Mononuclear cell (primary cell): Measurements from ENCODE around the gene TACC3. TPM values are rescaled to one million over a fixed set of nuclear protein-coding genes. Genes with fewer than 3 reads are reported as not detected.
A peak's percentile ranks its signal among the peaks of the same experiment; 100 is the strongest.

Source experiments
- H3K27me3 ChIP-seq: 2 replicates; pipeline ENCODE4 v1.6.0; 2011; ENCODE audit warnings: low read length, control low read depth; ENCODE audit not compliant: insufficient read depth
- H3K4me1 ChIP-seq: 2 replicates; pipeline ENCODE4 v1.5.1; 2011; ENCODE audit warnings: mild to moderate bottlenecking, low read length, control low read depth; ENCODE audit not compliant: insufficient read depth
- H3K4me3 ChIP-seq: 2 replicates; pipeline ENCODE4 v1.5.1; 2011; ENCODE audit warnings: mild to moderate bottlenecking, low read length, moderate library complexity
- H3K9me3 ChIP-seq: 2 replicates; pipeline ENCODE4 v1.5.1; 2011; ENCODE audit warnings: low read depth, mild to moderate bottlenecking, control low read depth, low read length
- total RNA-seq: library from RNA; depleted of rRNA; stranded (reverse); fragments of >200 nt; gene quantifications from one replicate; pipeline ENCODE4 v1.2.3, GENCODE V29; 2012

The TACC3 gene
- total RNA-seq, result 27.0 TPM

GRCh38 chr4:1721003-1721665 lies at the start of gene TACC3, which contains the start of gene TMEM129:
TSS of gene TACC3 (plus strand) at chr4:1721521. CDS start at chr4:1723422, 1,901 bp downstream.
TSS of gene TMEM129 (minus strand) at chr4:1721323. CDS start at chr4:1720837, 486 bp downstream.
- H3K4me3 ChIP-seq, result peak within 1 kb of the TSS; percentile 54
- H3K27me3 ChIP-seq, result no peaks in the 10 kb centered on the region
- peaks cover 76% of the 10 kb centered on the region for H3K4me1 ChIP-seq
- no peaks in the 10 kb centered on the region for H3K9me3 ChIP-seq

- Histone ChIP-seq H3K27me3 (no peaks in the 10 kb centered on the region), H3K4me1 (no peaks in the 10 kb centered on the region), H3K4me3 (no peak overlapping the region), H3K9me3 (no peaks in the 10 kb centered on the region)
Observed at GRCh38 chr4:1673671-1674070, 47.6 kb upstream of the TACC3 start.

DNA sequence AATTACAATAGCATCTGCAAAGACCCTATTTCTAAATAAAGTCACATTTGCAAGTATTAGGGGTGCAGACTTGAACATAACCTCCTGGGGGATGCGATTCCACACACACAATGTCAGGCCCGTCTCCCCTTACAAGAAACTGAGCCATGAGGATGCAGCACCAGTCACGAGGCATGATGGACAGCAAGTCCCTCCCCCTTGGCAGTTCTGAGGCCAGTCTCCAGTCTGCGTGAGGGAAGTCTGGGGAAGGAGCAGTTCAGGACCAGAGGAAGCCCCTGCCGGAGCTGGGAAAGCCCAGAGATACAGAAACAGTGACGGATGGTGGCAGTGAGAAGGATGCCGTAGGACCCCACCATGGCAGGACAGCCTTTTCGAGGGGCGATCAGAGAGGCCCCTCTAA lies 46.6 kb upstream of the TACC3 start:
- no peaks in the 10 kb centered on the region for H3K4me1 ChIP-seq
- H3K4me3 ChIP-seq, result no peak overlapping the region
- no peaks in the 10 kb centered on the region for H3K27me3 ChIP-seq
- no peaks in the 10 kb centered on the region for H3K9me3 ChIP-seq

DNA sequence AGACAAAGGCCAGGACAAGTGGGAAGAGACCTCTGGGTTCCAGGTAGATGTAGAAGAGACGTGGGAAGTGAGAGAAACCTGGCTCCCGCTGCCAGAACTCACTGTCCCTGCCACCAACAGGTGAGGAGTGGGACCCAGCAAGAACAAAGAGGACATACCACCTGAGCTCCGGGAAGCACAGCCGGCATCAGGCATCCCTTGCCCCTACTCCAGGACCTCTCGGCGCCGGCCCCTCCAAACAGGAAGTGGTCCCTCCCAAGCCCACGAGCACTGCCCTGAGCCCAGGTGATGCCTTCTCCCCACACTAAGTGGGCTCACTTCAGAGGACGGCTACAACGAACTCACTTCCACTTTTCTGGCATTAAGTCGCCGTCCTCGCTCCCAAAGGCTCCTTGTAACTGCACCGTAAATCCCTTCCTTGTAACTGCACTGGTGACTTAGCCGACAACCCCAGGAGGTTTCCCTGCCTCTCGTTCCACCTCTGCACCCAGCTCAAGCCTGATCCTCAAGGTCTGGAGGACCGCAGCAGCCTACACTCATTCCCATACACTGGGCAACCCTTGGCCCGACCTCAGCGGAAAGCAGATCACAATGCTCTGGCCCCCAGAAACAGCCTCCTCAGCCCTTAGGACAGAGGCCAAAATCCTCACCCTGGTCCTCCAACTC lies 46.1 kb upstream of the TACC3 start:
- Histone ChIP-seq H3K9me3 (no peaks in the 10 kb centered on the region), H3K27me3 (no peaks in the 10 kb centered on the region), H3K4me1 (no peaks in the 10 kb centered on the region), H3K4me3 (no peak overlapping the region)

DNA sequence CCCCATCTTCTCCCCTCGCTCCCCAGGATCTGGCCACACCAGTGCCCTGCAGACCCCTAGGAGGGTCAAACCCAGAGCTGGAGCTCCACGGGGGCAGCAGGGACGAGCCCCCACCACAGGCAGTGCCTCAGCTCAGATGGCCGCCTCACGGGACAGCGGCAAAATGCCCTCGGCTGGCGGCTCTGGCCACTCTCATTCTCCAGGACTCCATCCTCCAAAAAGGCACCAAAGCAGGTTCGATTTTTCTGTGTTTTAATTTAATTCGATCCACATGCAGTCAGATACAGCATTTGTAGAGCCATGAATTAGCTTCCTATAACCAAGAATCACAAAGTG lies 45.6 kb upstream of the TACC3 start:
- H3K4me1 ChIP-seq, result no peaks in the 10 kb centered on the region
- H3K4me3 ChIP-seq, result no peak overlapping the region
- H3K9me3 ChIP-seq, result no peaks in the 10 kb centered on the region
- H3K27me3 ChIP-seq, result no peaks in the 10 kb centered on the region

GRCh38 chr4:1676605-1677525 lies 44.5 kb upstream of the TACC3 start:
- Histone ChIP-seq H3K4me1 (no peaks in the 10 kb centered on the region), H3K9me3 (no peaks in the 10 kb centered on the region), H3K27me3 (no peaks in the 10 kb centered on the region), H3K4me3 (no peak overlapping the region)

- H3K9me3 ChIP-seq, result no peaks in the 10 kb centered on the region
- H3K27me3 ChIP-seq, result no peaks in the 10 kb centered on the region
- H3K4me1 ChIP-seq, result peaks cover 9% of the 10 kb centered on the region
- no peak overlapping the region for H3K4me3 ChIP-seq
Observed at GRCh38 chr4:1678244-1678643, 43.1 kb upstream of the TACC3 start.

- peaks cover 22% of the 10 kb centered on the region for H3K4me1 ChIP-seq
- no peak overlapping the region for H3K4me3 ChIP-seq
- H3K27me3 ChIP-seq, result no peaks in the 10 kb centered on the region
- no peaks in the 10 kb centered on the region for H3K9me3 ChIP-seq
Observed at GRCh38 chr4:1682860-1683259, 38.5 kb upstream of the TACC3 start.

DNA sequence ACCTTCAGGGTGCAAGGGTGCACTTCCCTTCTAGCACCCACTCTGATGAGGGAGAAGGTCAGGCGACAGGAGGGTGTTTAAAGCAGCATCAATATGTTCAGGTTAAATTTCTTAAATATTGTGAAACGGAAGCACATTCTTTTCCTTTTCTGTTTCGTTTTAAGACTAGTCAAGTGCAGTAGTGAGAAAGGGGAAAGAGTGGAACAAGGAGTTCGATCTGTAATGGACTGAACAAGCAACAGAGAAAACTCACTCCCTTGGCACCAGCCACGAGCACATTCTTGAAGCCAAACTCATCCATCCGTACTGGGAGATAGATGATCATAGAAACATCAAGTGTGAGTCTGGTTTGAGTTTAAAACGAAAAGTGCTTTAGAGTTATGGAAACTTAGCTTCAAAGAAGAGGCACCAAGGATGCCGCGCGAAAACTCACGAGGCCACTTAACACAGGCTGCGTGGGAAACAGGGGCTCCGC lies 38.0 kb upstream of the TACC3 start:
- peaks cover 22% of the 10 kb centered on the region for H3K4me1 ChIP-seq
- no peaks in the 10 kb centered on the region for H3K9me3 ChIP-seq
- no peaks in the 10 kb centered on the region for H3K27me3 ChIP-seq
- H3K4me3 ChIP-seq, result peak overlapping the region; percentile 49

DNA sequence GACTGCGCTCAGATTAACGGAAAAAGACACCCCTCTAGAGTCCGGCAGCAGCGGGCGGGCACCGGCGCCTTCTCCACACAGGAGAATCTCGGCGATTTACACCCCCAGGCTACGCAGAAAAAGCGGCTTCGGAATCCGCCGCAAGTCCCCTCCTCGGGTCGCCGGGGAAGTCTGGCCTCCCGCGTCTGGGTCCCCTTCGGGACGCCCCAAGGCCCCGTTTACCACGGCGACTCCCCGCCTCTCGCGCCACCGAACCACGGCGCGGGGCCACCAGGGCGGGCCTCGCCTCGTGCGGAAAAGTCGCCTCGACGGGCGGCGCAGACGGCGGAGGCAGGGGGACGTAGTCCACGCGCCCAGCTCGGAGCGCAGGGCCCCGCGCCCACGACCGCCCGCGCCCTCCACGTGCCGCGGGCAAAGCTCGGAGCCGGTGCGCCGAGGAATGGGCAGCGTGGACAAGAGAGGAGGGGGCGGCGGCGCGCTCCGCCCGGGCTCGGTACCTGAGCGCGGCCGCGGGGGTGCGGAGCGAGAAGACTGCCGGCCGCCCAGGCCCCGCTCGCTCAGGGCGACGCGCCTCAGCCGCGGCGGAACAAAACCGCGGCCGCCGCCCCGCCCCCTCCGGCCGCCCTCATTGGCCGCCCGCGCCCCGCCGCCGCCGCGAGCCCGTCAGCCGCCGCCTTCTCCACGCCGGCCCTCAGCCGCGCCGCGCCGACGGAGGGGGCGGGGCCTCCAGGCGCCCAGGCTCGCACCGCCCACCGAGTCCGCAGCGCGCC lies 37.4 kb upstream of the TACC3 start, which contains the start of gene FAM53A:
TSS of gene FAM53A (minus strand) at position 578 of the 770 bp plus-strand sequence. CDS start 15,572 bp downstream, outside the sequence.
- Histone ChIP-seq H3K27me3 (no peaks in the 10 kb centered on the region), H3K9me3 (no peaks in the 10 kb centered on the region), H3K4me3 (peak within 1 kb of the TSS; percentile 49), H3K4me1 (peaks cover 22% of the 10 kb centered on the region)

DNA sequence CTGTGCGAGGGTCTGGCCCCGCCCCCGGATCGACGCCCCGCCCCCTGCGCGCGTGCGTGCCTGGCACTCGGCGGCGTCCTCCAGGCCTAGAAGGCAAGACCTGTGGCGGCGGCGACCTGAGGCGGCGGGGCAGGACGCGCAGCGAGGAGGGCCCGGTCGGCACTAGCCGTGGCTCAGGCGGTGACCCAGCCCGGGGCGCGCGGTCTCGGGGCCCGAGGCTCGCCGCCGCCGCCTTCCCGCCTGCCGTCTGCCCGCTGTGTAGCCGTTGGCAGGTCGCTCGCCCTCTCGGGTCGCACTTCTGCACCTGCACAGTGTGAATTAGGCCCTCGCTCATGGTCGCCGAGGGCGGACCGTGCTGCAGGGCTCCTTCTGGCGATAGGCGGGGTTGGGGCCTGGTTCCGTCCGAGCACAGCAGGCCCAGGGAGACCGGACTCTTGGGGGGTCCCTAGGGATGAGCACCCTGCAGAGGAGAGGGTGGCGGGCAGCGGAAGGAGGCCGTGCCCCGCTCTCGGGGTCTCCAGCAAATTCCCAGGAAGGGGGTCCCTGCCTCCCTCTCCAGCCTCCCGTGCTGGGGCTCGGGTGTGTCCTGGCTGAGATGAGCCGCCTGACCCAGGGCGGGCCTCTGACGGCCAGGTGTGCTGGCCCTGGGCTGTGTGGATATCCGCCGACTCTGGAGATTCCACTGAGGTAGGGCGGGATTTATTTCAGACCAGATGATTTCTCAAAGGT lies 36.7 kb upstream of the TACC3 start:
- Histone ChIP-seq H3K4me3 (peak overlapping the region; percentile 22), H3K27me3 (no peaks in the 10 kb centered on the region), H3K9me3 (no peaks in the 10 kb centered on the region), H3K4me1 (peaks cover 22% of the 10 kb centered on the region)

DNA sequence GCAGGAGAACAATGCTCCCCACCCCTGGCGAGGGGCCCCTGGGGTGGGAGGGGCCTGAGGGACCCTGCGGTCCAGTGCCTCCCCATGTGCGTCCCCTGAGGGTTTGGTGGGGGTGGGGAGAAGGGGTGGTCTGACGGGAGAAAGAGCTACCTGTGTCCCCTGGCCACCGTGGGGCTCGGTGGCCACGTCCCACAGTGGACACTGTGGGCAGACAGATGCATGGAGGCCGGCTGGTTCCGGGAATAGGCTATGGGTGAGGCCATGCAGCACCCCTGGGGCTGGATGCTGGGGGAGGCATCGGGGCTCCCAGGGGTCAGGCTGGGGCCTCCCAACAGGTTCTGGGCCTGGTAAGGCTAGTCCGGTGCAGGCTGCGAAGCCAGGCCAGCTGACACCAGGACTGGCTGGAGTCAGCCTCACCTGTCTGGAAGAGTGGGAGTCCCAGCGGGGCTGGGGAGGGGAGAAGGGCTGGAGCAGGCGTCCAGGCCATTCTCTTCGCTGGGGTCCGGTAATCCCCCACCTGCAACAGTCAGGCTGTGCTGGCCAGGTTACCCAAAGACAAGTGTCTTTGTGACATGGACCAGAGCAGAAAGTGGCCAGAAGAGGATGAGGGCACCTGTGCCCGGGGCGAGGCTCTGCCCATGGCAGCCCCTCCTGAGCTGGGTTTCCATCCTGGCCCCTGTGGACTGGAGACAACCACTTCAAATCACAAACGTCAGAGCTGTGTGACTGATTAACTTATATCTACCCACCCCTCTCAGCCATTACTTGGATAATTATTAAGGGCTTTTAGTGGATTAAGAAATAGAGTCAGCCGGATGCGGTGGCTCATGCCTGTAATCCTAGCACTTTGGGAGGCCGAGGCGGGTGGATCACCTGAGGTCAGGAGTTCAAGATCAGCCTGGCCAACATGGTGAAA lies 35.8 kb upstream of the TACC3 start:
- no peaks in the 10 kb centered on the region for H3K9me3 ChIP-seq
- H3K4me3 ChIP-seq, result no peak overlapping the region
- no peaks in the 10 kb centered on the region for H3K27me3 ChIP-seq
- H3K4me1 ChIP-seq, result peaks cover 22% of the 10 kb centered on the region

GRCh38 chr4:1686440-1687036 lies 34.8 kb upstream of the TACC3 start:
- Histone ChIP-seq H3K9me3 (no peaks in the 10 kb centered on the region), H3K27me3 (no peaks in the 10 kb centered on the region), H3K4me1 (peaks cover 22% of the 10 kb centered on the region), H3K4me3 (no peak overlapping the region)
